Mucosa of descending colon (tissue), 3 donors: ENCODE data around the gene MORN1. TPM values are rescaled to one million over a fixed set of nuclear protein-coding genes. Genes with fewer than 3 reads are reported as not detected.

Experiments used
- ATAC-seq: fragments of 200-7000 bp; cut with Tn5 transposase; one replicate; pipeline ENCODE4 v1.9.1; 2020; ENCODE audit warnings: mild to moderate bottlenecking, moderate library complexity
- DNase-seq, 3 donors: peaks; one replicate each; pipeline ENCODE4 v3.0.0-alpha.2; 2020
- H3K36me3 ChIP-seq: fragments of 200-600 bp; one replicate; pipeline ENCODE4 v1.8.0; 2021; ENCODE audit warnings: low read depth, mild to moderate bottlenecking
- H3K4me1 ChIP-seq: fragments of 200-600 bp; one replicate; pipeline ENCODE4 v1.8.0; 2021; ENCODE audit warnings: low read depth, mild to moderate bottlenecking
- H3K4me3 ChIP-seq: fragments of 200-600 bp; one replicate; pipeline ENCODE4 v1.8.0; 2021; ENCODE audit warnings: mild to moderate bottlenecking
- H3K9me3 ChIP-seq: fragments of 200-600 bp; one replicate; pipeline ENCODE4 v1.8.0; 2021; ENCODE audit warnings: mild to moderate bottlenecking
- CTCF ChIP-seq: fragments of 200-600 bp; IDR thresholded peaks from one replicate; pipeline ENCODE4 v1.8.0; 2022; ENCODE audit warnings: antibody characterized with exemption, mild to moderate bottlenecking
- intact Hi-C, 2 donors: fragments of 100-400 bp; cut with DNase I in 1 of 2; cut with micrococcal nuclease in 1 of 2; formaldehyde crosslinking; loops; one replicate each; pipeline versions ENCODE4 v1.11.0 to v1.11.1; 2022; cut with DNase I, micrococcal nuclease
- total RNA-seq, 3 donors: library from RNA; stranded (reverse); fragmentation: NEBNext Ultra II Directional in 2 of 3; extraction: Animal tissue kit (Norgen Biotek cat#: 25700) in 2 of 3; gene quantifications; one replicate each; pipeline versions ENCODE4 v1.2.1 to v1.2.4, GENCODE V29; 2021 to 2023
- donor health status: DM: no; HTN: no; CAD: no; lungs with moderate emphysema.
- donor health status: DM: no; HTN: no; CAD: no.
- donor health status: DM: no; HTN: yes; CAD: no.

MORN1 gene
- total RNA-seq, 3 donors from 2014 or later, result 13.1 to 17.4 (median 13.4) TPM

GRCh38 chr1:2360588-2361364 lies 30.6 kb downstream of the MORN1 start:
- no peaks in the 10 kb centered on the region for H3K4me1 ChIP-seq
- no peaks in the 10 kb centered on the region for H3K9me3 ChIP-seq
- no peaks in the 10 kb centered on the region for H3K36me3 ChIP-seq
- ATAC-seq (no peak), DNase-seq (peak in 1 of 3 donors; percentile 19)
- H3K4me3 ChIP-seq, result no peak overlapping the region
- TF ChIP-seq CTCF, result no peak
- intact Hi-C loops, result no loop called here

- DNase-seq, result peak in 2 of 3 donors; percentile 15 to 31
- Histone ChIP-seq H3K4me1 (no peaks in the 10 kb centered on the region), H3K4me3 (no peak overlapping the region), H3K9me3 (no peaks in the 10 kb centered on the region), H3K36me3 (no peaks in the 10 kb centered on the region)
- ATAC-seq, result no peak
- intact Hi-C loops, result no loop called here
- no peak for TF ChIP-seq CTCF
Observed at GRCh38 chr1:2358651-2359640, 32.4 kb downstream of the MORN1 start.

- DNase-seq (peak in 2 of 3 donors; percentile 6 to 26), ATAC-seq (no peak)
- Histone ChIP-seq H3K4me1 (no peaks in the 10 kb centered on the region), H3K4me3 (no peak overlapping the region), H3K9me3 (no peaks in the 10 kb centered on the region), H3K36me3 (no peaks in the 10 kb centered on the region)
- intact Hi-C loops, result no loop called here
- no peak for TF ChIP-seq CTCF
Observed at GRCh38 chr1:2358072-2358471, 33.3 kb downstream of the MORN1 start.

DNA sequence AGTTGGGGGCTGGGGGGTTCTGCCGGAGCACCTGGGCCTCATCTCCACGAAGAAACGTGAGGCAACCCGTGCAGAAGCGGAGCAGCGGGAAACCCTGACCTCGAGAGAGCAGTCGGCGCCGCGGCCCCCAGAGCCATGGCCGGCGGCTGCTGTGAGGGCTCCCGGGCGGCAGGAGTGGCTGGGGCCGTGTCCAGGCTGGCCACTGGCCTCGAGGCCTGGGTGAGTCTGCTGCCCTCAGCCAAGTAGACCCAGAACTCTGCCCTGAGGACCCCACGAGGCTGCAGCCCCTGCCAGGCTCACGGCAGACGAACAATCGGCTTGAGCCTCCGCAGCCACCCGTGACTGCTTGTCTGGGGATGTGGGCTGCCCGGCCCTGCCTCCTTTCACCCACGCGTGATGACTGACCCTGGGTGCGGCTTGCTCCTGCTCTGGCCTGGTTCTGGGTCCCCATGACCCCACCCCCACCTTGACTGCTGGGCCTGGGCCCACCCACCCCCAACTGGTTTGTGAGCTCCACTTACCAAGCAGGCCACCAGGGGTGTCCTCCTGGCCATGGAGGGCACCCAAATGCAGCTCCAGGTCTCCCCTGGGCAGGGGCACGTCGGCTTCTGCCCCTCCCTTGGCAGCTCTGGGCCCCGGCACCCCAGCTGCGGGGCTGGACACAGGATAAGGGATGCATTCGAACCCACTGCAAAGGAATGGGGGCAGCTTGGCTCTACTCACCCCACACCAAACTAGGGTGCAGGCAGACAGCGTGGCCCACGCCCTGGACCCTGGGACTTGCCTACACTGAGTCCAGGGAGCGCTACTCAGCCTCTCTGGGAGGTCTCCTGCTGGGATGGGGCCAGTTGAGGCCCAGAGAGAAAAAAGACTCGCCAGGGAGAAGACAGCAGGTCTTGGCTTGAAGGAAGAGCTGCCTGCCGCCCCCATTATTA lies 34.2 kb downstream of the MORN1 start:
- Histone ChIP-seq H3K36me3 (no peaks in the 10 kb centered on the region), H3K4me3 (no peak overlapping the region), H3K4me1 (no peaks in the 10 kb centered on the region), H3K9me3 (no peaks in the 10 kb centered on the region)
- DNase-seq, result peak in 2 of 3 donors; percentile 16 to 45
- intact Hi-C loops, result no loop called here
- TF ChIP-seq CTCF, result no peak
- no peak for ATAC-seq

- Histone ChIP-seq H3K4me3 (no peak overlapping the region), H3K4me1 (no peaks in the 10 kb centered on the region), H3K36me3 (no peaks in the 10 kb centered on the region), H3K9me3 (no peaks in the 10 kb centered on the region)
- intact Hi-C loops, result no loop called here
- TF ChIP-seq CTCF, result no peak
- ATAC-seq (no peak), DNase-seq (peak in 2 of 3 donors; percentile 18 to 38)
Observed at GRCh38 chr1:2356401-2356800, 35.0 kb downstream of the MORN1 start.
